ENCODE data around the gene FRRS1. TPM values are rescaled to one million over a fixed set of nuclear protein-coding genes. Genes with fewer than 3 reads are reported as not detected.

The FRRS1 gene
- polyA plus RNA-seq, 2 of the 4 experiments (the other 2 are of a cell fraction) = 2.4 to 4.9 TPM

GRCh38 chr1:99777752-99778151 lies 11.3 kb upstream of the FRRS1 start:
- DNase-seq (ENCODE audit: low read depth in 1 of 2, low spot score in 1 of 2) (no peak), FAIRE-seq (no peak), ATAC-seq (no peak)
- POLR2A ChIA-PET = no interaction called here
- no peak overlapping the region for H3K4me2 ChIP-seq
- no peaks in the 10 kb centered on the region for H3K9me3 ChIP-seq
- no peak overlapping the region for H3K27ac ChIP-seq
- TF ChIP-seq CTCF (IDR thresholded peaks at IDR 0.05) = no peak
- no peak for TF ChIP-seq CEBPB (IDR thresholded peaks at IDR 0.05)
- TF ChIP-seq ZNF302 (CRISPR knock-in tag; IDR thresholded peaks at IDR 0.05) = no peak
- no peak for TF ChIP-seq MAZ (IDR thresholded peaks at IDR 0.05; ENCODE audit: borderline replicate concordance, low read depth, low read length)
- no peak for TF ChIP-seq TP53 (CRISPR knock-in tag; IDR thresholded peaks at IDR 0.05)
- TF ChIP-seq EHMT2 (IDR thresholded peaks at IDR 0.05; ENCODE audit: low read depth) = no peak
- TF ChIP-seq RCOR1 (IDR thresholded peaks at IDR 0.05; ENCODE audit: low read depth, low read length) = no peak
- no peak for TF ChIP-seq HDAC2 (IDR thresholded peaks at IDR 0.05)
- no peak for TF ChIP-seq POLR2AphosphoS2 (conservative IDR thresholded peaks at IDR 0.05; ENCODE audit: low read length)
- no peak for TF ChIP-seq CHD2 (IDR thresholded peaks at IDR 0.05; ENCODE audit: low read length, partially characterized antibody)
- CTCF ChIA-PET = interaction anchor here (1.3 kb wide), 1 partner anchor 10 kb away, joined by 3 read pairs; no protein-coding TSS in a partner anchor
- H3K4me3 ChIP-seq = no peak overlapping the region
- 46% methylated on average over 3 of the region's 3 CpGs for WGBS (ENCODE audit: missing lambda C conversion rate)
- H3K4me1 ChIP-seq = no peaks in the 10 kb centered on the region

- FAIRE-seq = no peak
These were observed 9.7 kb upstream of the FRRS1 start for GRCh38 chr1:99776120-99776519.

More at GRCh38 chr1:99776120-99776519, 9.7 kb upstream of the FRRS1 start:
- TF ChIP-seq EP300 (IDR thresholded peaks at IDR 0.05) (no peak), RCOR1 (IDR thresholded peaks at IDR 0.05; ENCODE audit: low read depth, low read length) (no peak), RNF2 (IDR thresholded peaks at IDR 0.05; ENCODE audit: borderline replicate concordance, low read depth) (no peak), REST (IDR thresholded peaks at IDR 0.05) (no peak), HMGXB4 (CRISPR knock-in tag; IDR thresholded peaks at IDR 0.05; ENCODE audit: borderline replicate concordance) (no peak), MYC (IDR thresholded peaks at IDR 0.05; ENCODE audit: borderline replicate concordance, low read length) (no peak), ZNF302 (CRISPR knock-in tag; IDR thresholded peaks at IDR 0.05) (no peak), NR3C1 (IDR thresholded peaks at IDR 0.05) (no peak), CBX8 (IDR thresholded peaks at IDR 0.05) (no peak), CBX2 (IDR thresholded peaks at IDR 0.05; ENCODE audit: borderline replicate concordance, low read depth) (no peak), NFE2L2 (conservative IDR thresholded peaks at IDR 0.05; ENCODE audit: low read length) (no peak), ESRRA (IDR thresholded peaks at IDR 0.05; ENCODE audit: borderline replicate concordance, low read length) (no peak), SREBF2 (IDR thresholded peaks at IDR 0.05) (no peak)
- H3K9me3 ChIP-seq = no peaks in the 10 kb centered on the region
- no peak overlapping the region for H3K27ac ChIP-seq
- H3K4me1 ChIP-seq = no peaks in the 10 kb centered on the region
- ChIA-PET POLR2A (no interaction called here), CTCF (no interaction called here)
- H3K4me3 ChIP-seq = no peak overlapping the region
- no peak overlapping the region for H3K4me2 ChIP-seq
- DNase-seq (ENCODE audit: low read depth in 1 of 2, low spot score in 1 of 2) (no peak), ATAC-seq (no peak)

Data from A549 (cell line).